ENCODE measurements around the gene CEACAM19.

CEACAM19 gene

GRCh38 chr19:44692379-44692721, 21.1 kb downstream of the CEACAM19 start:
- TF ChIP-seq, protein P1, sequence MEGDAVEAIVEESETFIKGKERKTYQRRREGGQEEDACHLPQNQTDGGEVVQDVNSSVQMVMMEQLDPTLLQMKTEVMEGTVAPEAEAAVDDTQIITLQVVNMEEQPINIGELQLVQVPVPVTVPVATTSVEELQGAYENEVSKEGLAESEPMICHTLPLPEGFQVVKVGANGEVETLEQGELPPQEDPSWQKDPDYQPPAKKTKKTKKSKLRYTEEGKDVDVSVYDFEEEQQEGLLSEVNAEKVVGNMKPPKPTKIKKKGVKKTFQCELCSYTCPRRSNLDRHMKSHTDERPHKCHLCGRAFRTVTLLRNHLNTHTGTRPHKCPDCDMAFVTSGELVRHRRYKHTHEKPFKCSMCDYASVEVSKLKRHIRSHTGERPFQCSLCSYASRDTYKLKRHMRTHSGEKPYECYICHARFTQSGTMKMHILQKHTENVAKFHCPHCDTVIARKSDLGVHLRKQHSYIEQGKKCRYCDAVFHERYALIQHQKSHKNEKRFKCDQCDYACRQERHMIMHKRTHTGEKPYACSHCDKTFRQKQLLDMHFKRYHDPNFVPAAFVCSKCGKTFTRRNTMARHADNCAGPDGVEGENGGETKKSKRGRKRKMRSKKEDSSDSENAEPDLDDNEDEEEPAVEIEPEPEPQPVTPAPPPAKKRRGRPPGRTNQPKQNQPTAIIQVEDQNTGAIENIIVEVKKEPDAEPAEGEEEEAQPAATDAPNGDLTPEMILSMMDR (IDR thresholded peaks at IDR 0.05; ENCODE audit: borderline replicate concordance, control extremely low read depth, extremely low read depth, insufficient read depth, missing control alignments) = no peak
- in situ Hi-C loops (cut with MboI; ENCODE audit: low sequenced_read_pairs, unreplicated experiment) = no loop called here
- DNase-seq (ENCODE audit: low spot score) = no peak

GRCh38 chr19:44694184-44694579, 22.9 kb downstream of the CEACAM19 start:
- no peak for DNase-seq (ENCODE audit: low spot score)
- TF ChIP-seq, protein P1 (IDR thresholded peaks at IDR 0.05; ENCODE audit: borderline replicate concordance, control extremely low read depth, extremely low read depth, insufficient read depth, missing control alignments) = peak; percentile 37
- in situ Hi-C loops (cut with MboI; ENCODE audit: low sequenced_read_pairs, unreplicated experiment) = no loop called here

- TF ChIP-seq, protein P1 (IDR thresholded peaks at IDR 0.05; ENCODE audit: borderline replicate concordance, control extremely low read depth, extremely low read depth, insufficient read depth, missing control alignments) = no peak
- in situ Hi-C loops (cut with MboI; ENCODE audit: low sequenced_read_pairs, unreplicated experiment) = no loop called here
- DNase-seq (ENCODE audit: low spot score) = no peak
Observed at GRCh38 chr19:44696939-44697669, 25.8 kb downstream of the CEACAM19 start.

DNA sequence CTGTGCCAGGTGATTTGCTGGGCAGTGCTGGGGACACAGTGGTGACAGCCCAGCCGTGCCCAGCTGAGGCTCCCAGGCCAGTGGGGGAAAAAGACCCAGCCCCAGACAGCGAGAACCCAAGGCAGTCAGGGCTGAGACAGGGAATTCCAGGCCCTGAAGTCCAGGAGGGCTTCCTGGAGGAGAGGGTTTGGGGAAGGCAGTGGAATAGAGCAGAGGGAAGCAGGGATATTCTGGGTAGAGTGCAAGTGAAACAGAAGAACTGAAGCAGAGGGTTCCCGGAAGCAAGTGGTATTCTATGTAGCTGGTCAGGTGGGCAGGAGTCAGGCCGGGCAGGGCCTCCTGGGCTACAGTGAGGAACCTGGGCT, 26.4 kb downstream of the CEACAM19 start:
- no peak for DNase-seq (ENCODE audit: low spot score)
- TF ChIP-seq, protein P1 (IDR thresholded peaks at IDR 0.05; ENCODE audit: borderline replicate concordance, control extremely low read depth, extremely low read depth, insufficient read depth, missing control alignments) = no peak
- in situ Hi-C loops (cut with MboI; ENCODE audit: low sequenced_read_pairs, unreplicated experiment) = no loop called here

GRCh38 chr19:44698492-44699201, 27.4 kb downstream of the CEACAM19 start, which contains the start of gene CEACAM16:
Gene CEACAM16, plus strand, starts transcription at chr19:44699151. Its CDS starts 2,306 bp downstream, at chr19:44701457.
- TF ChIP-seq, protein P1 (IDR thresholded peaks at IDR 0.05; ENCODE audit: borderline replicate concordance, control extremely low read depth, extremely low read depth, insufficient read depth, missing control alignments) = no peak
- no peak for DNase-seq (ENCODE audit: low spot score)
- in situ Hi-C loops (cut with MboI; ENCODE audit: low sequenced_read_pairs, unreplicated experiment) = no loop called here

GRCh38 chr19:44700547-44700946, 29.3 kb downstream of the CEACAM19 start:
- no peak for DNase-seq (ENCODE audit: low spot score)
- in situ Hi-C loops (cut with MboI; ENCODE audit: low sequenced_read_pairs, unreplicated experiment) = no loop called here
- TF ChIP-seq, protein P1 (IDR thresholded peaks at IDR 0.05; ENCODE audit: borderline replicate concordance, control extremely low read depth, extremely low read depth, insufficient read depth, missing control alignments) = no peak
